ENCODE measurements around the gene VWA5B1. TPM values are rescaled to one million over a fixed set of nuclear protein-coding genes. Genes with fewer than 3 reads are reported as not detected.
"Not testable (repeated sequence)": the region's sequence is repeated elsewhere in the genome, so short reads cannot be mapped to it uniquely, and the experiment has no call there.

VWA5B1 gene, protein sequence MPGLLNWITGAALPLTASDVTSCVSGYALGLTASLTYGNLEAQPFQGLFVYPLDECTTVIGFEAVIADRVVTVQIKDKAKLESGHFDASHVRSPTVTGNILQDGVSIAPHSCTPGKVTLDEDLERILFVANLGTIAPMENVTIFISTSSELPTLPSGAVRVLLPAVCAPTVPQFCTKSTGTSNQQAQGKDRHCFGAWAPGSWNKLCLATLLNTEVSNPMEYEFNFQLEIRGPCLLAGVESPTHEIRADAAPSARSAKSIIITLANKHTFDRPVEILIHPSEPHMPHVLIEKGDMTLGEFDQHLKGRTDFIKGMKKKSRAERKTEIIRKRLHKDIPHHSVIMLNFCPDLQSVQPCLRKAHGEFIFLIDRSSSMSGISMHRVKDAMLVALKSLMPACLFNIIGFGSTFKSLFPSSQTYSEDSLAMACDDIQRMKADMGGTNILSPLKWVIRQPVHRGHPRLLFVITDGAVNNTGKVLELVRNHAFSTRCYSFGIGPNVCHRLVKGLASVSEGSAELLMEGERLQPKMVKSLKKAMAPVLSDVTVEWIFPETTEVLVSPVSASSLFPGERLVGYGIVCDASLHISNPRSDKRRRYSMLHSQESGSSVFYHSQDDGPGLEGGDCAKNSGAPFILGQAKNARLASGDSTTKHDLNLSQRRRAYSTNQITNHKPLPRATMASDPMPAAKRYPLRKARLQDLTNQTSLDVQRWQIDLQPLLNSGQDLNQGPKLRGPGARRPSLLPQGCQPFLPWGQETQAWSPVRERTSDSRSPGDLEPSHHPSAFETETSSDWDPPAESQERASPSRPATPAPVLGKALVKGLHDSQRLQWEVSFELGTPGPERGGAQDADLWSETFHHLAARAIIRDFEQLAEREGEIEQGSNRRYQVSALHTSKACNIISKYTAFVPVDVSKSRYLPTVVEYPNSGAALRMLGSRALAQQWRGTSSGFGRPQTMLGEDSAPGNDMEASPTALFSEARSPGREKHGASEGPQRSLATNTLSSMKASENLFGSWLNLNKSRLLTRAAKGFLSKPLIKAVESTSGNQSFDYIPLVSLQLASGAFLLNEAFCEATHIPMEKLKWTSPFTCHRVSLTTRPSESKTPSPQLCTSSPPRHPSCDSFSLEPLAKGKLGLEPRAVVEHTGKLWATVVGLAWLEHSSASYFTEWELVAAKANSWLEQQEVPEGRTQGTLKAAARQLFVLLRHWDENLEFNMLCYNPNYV
- total RNA-seq (2014; rRNA removed; shearing (Covaris generic)) = not detected in 2 replicates

DNA sequence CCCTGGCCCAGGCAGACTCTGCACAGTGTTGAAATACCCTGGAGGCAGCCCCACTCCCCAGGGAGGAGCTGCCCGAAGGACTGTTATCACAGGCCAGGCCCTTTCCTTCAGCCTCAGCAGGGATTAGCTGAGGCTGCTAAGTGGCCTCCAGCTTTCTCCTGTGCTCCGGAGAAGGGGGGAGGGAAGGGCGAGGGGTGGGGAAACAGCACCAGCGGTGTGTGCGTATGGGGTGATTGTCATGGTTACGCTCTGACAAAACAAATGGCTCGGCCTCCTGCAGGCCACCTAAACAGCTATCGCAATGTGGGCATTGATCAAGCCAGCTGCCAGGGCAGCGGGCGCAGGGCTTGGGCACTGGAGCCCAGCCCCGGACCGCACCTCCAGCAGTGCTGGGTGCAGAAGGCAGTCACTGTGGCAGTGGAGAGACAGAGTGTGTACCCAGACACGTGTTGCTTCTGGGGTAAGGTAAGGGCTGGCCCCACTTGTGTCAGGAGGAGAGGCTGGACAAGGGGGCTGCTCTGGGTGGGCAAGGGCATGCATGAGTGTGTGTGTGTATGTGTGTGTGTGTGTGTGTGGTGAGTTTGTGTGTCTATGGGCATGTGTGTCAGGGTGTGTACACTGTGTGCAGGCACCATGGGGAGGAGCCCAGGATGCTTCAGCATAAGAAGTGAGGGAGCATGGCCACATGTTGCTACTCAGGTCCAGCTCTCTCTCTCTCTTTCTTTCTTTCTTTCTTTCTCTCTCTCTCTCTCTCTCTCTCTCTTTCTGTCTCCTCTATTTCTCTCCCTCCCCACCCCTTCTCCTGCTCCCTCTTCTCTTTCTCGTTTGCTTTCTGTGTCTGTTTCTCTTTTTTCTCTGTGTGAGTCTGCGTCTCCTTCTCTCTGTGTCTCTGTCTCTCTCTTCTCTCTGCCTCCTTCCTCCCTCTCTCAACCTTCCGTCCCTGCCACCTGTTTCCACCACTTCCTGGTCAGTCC is at the start of gene VWA5B1:
Gene VWA5B1 (plus strand): TSS at position 252 of the 974 bp plus-strand sequence. CDS start 19,727 bp downstream, outside the sequence.
- no peak for DNase-seq (ENCODE audit: low spot score)

DNA sequence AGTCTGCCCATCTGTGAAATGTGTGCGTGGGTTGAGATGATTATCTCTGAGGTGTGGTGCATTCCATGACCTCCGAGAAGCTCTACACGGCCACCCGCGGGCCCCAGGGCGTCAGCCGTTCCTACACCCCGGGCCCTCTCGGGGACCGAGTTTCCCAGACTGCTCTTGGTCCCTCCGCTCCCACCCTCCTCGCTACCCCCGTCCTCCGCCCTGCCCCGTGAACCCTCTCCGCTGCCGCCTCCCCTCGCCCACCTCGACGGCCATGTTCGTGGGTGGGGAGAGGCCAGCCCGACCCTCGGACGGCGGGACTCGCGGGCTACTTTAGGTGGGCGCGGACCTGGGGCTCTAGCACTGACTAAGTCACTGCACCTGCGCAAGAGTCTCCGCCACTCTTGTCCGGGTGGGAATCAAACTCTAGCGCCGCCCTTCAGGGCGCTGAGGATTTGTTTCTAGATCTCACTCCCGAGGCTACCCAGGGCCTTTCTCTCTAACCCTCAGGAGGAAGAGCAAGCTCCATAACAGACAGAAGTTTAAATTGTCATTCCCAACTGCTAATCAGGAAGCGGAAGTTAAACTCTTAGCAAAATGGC is 47.7 kb upstream of the VWA5B1 start:
- no peak for DNase-seq (ENCODE audit: low spot score)

DNA sequence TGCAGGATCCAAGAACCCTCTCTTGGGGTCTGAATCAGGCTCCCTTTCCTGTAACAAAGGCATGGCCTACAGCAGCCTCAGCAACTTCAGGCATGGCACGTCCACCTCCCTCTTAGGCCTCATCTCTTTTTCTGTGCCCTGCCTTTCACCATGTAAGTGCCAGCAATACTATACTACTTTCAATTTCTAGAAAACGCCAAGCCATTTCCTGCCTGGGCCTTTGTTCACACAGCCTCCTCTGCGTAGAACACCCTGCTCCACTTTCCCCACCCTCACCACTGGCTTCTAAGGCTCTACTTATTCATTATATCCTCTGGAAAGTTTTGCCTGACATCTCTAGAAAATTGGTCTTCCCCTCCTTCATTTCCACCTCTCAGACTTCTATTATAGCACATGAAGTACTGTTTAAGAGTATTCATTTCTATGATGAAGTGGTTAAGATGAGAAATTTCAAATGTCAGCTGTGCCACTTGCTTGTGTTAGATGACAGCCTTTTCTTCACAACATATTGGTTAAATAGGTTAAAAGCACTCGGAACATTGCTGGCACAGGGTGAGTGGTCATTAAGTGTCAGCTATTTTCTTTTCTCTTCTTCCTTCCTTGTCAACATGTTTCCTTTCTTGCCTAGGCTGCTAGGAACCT is 41.6 kb upstream of the VWA5B1 start:
- DNase-seq (ENCODE audit: low spot score) = no peak

DNA sequence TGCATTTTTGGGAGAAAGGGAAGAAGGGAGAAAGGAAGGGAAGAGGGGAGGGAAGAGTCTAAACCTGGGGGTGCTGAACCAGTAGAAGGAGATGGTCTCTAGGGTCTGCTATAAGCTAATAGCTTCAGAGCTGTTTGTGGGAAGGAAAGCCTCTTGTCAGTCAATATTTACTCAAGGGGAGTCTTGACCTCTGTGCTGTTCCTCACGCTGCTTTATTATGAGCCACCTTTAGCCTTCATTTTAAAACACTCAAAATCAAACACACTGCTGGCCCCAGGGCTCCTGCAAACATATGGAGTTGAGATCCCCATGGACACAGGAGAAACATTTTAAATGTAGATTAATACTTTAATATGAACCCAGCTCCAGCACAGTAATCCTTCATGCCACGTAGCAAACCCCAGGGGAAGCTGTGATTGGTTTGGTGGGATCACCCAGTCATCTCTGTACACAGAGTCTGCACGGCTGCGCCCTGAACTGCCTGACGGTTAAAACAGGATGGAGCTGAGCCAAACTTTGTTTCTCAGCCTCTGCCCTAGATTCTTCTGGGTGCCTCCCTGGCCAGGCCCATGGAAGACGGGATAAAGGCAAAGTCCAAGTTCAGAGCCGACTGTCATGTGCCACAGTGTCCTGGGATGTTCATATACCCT is 40.2 kb upstream of the VWA5B1 start:
- no peak for DNase-seq (ENCODE audit: low spot score)

DNA sequence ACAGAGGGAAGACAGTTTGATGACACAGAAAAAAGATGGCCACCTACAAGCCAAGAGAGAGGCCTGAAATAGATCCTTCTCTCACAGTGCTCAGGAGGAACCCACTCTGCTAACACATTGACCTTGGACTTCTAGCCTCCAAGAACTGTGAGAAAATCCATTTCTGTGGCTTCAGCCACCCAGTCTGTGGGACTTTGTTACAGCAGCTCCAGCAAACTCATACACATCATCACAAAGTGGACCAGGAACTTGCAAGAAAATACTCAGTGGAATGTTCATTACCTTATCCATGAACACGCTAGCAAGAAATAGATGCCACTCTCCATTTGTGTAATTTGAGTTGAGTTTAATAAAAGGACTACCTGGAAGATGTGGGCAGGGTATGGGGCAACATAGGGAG is 38.1 kb upstream of the VWA5B1 start:
- no peak for DNase-seq (ENCODE audit: low spot score)

DNA sequence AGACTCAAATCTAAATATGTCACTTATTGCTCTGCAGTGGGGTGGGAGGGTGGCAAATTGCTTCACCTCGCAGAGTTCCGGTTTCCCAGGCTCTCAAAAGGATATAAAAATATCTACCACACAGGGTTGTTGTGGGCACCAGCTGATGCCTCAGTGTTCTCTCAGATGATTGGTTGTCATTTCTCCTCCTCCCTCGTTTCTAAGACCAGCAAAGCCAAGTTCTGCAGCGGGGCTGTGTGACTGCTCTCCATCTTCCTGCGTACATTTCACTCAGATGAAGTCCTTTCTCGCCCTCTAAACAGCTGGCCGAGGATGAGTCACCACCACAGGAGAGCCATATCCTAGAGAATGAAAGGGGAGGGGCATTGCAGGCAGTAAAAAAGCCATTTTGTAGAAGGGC is 35.0 kb upstream of the VWA5B1 start:
- peak; percentile 73 for DNase-seq (ENCODE audit: low spot score)

DNA sequence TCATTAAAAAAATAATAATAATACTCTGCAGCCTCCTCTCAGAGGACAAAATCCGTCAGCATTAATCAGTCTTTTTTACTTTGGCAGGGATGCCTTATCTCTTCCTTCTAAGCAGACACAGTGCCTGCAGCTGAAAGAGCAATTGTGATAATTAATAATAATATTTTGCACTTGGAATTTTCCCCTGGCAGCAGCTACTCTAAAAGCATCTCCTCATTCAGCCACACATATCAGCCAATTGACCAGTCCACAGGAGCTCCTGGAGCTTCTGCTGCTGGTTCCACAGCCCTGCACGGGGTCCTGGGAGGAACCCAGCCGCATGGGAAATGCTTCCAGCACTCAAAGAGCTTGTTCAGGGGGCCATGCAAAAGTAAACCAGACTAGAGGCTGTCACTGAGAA is 31.0 kb upstream of the VWA5B1 start:
- no peak for DNase-seq (ENCODE audit: low spot score)

DNA sequence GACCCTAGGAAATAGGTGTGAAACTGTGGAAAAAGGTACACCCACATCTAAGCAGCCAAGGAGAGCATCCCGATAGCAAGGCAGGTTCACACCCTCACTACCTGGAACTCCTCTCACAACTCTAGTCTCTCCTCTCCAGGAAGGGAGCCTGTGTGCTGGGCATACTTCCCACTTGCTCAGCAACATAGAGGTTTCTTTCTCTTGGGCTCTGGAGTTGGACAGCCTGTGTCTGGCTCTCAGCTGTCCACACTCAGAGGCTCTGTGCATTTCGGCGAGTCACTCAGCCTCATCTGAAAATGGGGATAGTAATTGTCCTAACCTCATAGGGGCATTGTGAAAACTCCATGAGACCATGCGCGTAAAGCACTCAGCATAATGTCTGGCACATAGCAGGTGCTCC is 29.6 kb upstream of the VWA5B1 start:
- no peak for DNase-seq (ENCODE audit: low spot score)

DNA sequence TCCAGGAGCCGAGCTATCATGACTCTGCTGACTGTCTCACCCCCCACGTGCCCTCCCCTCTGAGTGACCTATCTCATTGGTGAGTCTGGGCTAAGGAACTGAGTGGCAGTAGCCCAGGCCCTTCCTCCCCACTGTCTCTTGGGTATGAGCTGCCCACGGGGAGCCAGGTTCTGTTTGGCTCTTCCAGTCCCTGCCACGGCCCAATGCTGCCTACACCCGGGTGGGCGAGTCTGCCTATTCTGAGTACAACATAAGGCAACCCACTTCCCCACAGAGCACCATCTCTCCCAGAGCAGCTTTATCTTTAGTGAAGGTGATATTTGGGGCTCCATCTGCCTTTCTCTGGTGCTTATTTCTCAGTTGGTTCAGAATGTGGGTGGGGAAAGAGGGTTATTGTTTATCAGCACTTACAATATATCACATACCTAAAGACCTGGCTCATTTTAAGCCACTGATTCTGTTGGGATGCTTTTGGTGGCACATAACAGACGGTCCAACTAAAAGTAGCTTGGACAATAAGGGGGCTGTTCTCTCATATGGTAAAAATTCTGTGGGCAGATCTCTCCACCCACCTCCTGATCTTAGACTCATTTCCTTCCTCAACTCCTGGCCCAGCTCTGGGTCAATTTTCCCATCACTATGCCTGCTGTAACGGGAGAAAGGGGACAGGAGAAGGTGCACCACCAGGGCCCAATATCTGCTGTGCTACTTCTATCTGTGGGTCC is 27.7 kb upstream of the VWA5B1 start:
- DNase-seq (ENCODE audit: low spot score) = no peak

DNA sequence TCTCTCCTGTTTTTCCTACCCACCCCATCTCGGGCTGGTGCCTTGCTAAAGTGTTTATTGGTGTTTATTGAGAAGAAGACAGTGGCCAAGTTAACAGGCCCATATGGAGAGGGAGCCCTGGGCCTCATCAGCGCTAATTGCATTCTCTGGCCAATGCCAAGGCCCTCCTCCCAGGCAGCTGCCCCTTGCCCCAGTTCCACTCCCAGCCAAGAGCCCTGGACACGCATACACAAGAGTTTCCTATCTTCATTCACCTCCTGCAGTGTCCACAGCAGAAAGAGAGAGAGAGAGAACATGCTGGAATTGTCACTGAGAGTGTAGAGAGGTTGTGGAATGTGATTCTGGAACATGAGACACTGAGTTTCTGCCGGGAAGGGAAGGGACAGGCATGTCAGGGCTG is 25.4 kb upstream of the VWA5B1 start:
- no peak for DNase-seq (ENCODE audit: low spot score)

DNA sequence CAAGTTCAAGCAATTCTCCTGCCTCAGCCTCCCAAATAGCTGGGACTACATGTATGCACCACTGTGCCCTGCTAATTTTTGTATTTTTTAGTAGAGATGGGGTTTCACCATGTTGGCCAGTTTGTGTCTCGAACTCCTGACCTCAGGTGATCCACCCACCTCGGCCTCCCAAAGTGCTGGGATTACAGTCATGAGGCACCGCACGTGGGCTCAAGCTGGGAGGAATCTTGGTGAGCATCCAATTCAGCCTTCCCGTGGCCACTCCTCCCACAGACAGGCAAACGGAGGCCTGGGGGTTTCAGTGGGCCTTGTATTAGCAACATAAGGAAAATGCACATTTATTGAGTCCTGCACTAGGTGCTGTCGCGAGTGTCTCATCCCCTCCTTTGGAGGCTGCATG is 24.5 kb upstream of the VWA5B1 start:
- no peak for DNase-seq (ENCODE audit: low spot score)

DNA sequence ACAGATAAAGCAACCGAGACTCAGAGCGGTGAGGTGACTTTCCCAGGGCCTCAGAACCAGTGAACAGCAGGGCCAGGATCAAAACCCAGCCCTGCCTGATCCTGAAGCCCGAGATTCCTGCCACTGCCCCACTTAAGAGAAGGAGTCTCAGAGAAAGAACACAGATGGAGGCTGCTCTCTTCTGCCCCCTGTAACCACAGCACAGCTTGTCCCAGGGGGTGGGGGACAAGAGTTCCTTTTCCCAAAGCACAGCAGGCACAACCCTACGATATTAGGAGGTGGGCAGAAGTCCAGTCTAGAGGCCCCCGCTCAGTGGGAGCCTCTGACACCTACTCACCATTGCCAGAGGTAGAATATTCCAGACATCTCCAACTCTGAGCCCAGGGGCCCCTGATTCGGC is 24.0 kb upstream of the VWA5B1 start:
- no peak for DNase-seq (ENCODE audit: low spot score)

DNA sequence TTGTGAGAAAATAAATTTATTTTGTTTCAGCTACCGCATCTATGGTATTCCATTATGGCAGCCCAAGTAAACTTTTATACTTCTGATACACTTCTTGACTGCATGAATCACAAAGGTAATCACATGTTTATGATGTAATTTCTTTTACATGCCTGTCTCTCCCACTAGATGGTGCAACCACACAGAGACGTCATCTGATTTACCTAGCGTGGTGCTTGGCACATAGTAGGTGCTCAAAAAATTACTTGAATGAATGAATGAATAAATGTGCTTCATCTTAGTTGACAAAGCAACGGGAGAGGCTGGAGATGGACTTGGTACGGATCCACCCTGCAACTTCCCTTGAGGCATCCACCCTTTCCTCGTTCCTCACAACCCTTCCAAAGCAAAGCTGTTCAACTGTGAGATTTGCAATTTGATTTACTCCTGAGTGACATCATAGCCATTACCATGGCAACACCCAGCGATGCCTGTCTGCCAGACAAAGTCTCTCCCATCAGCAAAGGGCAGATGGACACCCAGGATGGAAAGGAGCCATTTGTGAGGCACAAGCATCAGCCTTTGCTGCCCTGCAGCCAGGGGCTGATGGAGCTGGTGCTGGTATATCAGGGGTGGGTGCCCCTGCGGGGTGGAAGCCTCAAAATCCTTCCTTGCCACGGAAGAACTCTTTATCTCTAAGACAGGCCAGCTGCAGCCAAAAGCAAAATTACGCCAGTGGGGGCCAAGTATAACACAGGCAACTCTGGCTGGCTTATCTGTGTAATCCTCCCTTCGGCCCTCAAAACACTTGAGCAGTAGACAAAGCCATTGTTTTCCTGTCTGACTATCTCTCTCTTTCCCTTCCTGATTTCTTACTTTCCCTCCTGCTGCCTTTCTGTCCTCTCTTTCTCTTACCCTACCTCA is 18.9 kb upstream of the VWA5B1 start:
- no peak for DNase-seq (ENCODE audit: low spot score)

DNA sequence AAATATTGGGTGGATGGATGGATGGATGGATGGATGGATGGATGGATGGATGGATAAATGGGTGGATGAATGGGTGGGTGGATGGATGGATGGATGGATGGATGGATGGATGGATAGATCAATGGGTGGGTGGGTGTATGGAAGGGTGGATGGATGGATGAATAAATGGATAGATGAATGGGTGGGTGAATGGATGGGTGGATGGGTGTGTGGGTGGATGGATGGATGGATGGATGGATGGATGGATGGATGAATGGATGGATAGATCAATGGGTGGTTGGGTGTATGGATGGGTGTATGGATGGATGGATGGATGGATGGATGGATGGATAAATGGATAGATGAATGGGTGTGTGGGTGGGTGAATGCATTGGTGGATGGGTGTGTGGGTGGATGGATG is 17.0 kb upstream of the VWA5B1 start:
- DNase-seq (ENCODE audit: low spot score) = not testable (repeated sequence)

DNA sequence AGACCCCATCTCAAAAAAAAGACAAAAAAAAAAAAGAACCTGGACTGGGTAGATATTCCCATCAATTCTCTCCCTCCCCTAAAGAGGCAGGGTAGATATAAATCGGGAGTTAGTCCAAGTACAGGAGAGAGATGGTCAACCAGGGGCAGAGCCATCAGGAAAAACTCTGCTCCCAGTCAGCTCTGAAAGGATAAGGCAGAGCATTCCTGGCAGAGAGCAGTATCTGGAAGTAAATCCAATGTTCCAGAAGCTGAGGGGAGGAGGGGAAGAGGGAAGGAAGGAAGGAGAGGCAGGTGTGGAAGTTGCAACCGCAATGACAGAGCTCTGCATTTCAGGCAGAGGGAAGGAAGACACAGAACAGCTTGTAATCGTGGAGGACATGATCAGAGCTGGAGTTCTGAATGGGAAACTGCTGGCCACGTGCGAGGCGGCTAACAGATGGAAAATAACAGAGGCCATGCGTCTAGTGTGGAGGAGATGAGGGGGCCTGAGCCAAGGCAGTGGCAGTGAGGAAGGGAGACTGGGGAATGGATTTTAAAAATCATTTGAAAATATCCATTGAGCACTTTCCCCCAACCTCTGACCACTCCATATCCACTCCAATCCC is 15.3 kb upstream of the VWA5B1 start:
- no peak for DNase-seq (ENCODE audit: low spot score)

DNA sequence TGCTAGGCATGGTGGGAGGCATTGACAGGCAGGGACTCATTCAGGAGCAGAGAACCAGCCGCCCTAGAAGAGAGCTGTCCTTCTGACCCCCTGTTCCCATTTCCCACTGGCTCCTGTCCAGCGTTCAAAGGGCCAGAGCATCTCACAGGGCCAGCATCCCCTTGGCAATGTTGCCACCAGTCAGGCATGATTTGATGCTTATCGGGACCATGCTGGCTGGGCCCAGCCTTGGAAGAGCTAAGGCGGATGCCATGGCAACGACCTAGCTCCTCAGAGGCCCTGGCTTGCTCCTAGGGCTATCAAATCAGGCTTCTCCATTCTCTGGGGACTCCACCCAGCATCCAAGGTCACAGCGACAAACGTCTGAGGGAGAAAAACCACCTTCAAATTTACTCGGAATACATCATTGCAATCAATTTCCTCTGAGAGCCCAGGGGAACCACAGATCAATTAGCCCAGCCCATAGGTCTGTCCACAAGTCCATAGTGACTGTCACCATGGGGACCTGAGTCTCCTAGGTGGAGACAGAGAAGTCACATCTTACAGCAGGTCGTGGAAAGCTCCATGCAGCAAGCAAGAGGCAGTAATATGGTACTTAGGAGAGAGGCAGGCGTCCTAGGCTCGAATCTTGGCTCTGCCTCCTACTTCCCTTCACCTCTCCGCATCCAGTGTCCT is 14.1 kb upstream of the VWA5B1 start:
- DNase-seq (ENCODE audit: low spot score) = no peak

DNA sequence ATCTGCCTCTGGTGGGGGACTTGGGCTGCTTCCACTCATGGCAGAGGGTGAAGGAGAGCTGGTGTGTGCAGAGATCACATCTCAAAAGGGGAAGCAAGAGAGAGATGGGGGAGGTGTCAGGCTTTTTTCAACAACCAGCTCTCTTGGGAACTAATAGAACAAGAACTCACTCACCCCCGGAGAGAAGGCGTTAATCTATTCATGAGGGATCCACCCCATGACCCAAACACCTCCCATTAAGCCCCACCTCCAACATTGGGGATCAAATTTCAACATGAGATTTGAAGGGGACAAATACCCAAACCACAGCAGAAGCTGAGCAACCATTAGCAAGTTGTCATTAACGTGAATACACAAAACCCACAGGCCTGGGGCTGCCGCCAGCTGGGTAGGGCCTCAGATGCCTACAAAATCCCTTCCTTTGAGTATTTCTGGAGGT is 12.0 kb upstream of the VWA5B1 start:
- DNase-seq (ENCODE audit: low spot score) = no peak
